Right atrium auricular region (tissue), 2 donors: ENCODE measurements around the gene VPS18. TPM values are rescaled to one million over a fixed set of nuclear protein-coding genes. Genes with fewer than 3 reads are reported as not detected.

ENCODE experiments used
- DNase-seq: peaks from one replicate; pipeline ENCODE4 v3.0.0-alpha.2; 2019; ENCODE audit warnings: low spot score
- H3K27ac ChIP-seq, 2 donors: fragments of 200-600 bp; sonication (generic); 1 replicate in 1 of 2; 2 replicates in 1 of 2; pipeline ENCODE4 v1.5.1; 2016 to 2019
- H3K27me3 ChIP-seq, 2 donors: fragments of 200-600 bp; sonication (generic); one replicate each; pipeline versions ENCODE4 v1.5.1 to v1.6.0; 2017 to 2019
- H3K36me3 ChIP-seq: fragments of 200-600 bp; sonication (generic); one replicate; pipeline ENCODE4 v1.5.1; 2016
- H3K4me1 ChIP-seq, 2 donors: fragments of 200-600 bp; sonication (generic); one replicate each; pipeline versions ENCODE4 v1.5.1 to v1.6.0; 2017 to 2019
- H3K4me3 ChIP-seq, 2 donors: fragments of 200-600 bp; sonication (generic); 1 replicate in 1 of 2; 2 replicates in 1 of 2; pipeline ENCODE4 v1.5.1; 2017 to 2019; ENCODE audit warnings: mild to moderate bottlenecking in 1 of 2, moderate library complexity in 1 of 2
- H3K9me3 ChIP-seq, 2 donors: fragments of 200-600 bp; sonication (generic); one replicate each; pipeline ENCODE4 v1.5.1; 2019
- total RNA-seq, 2 donors: library from RNA; depleted of rRNA; stranded (reverse); fragments of >200 nt; gene quantifications; one replicate each; pipeline ENCODE4 v1.1.0, GENCODE V29; 2016
- TF ChIP-seq, protein P1 (sequence below), 2 donors: fragments of 200-600 bp; sonication (generic); IDR thresholded peaks; one replicate each; pipeline ENCODE4 v1.5.1; 2019; ENCODE audit warnings: antibody characterized with exemption in 2 of 2

The VPS18 gene
- total RNA-seq, 2 donors from 2014 or later = 18.1 to 26.1 TPM

DNA sequence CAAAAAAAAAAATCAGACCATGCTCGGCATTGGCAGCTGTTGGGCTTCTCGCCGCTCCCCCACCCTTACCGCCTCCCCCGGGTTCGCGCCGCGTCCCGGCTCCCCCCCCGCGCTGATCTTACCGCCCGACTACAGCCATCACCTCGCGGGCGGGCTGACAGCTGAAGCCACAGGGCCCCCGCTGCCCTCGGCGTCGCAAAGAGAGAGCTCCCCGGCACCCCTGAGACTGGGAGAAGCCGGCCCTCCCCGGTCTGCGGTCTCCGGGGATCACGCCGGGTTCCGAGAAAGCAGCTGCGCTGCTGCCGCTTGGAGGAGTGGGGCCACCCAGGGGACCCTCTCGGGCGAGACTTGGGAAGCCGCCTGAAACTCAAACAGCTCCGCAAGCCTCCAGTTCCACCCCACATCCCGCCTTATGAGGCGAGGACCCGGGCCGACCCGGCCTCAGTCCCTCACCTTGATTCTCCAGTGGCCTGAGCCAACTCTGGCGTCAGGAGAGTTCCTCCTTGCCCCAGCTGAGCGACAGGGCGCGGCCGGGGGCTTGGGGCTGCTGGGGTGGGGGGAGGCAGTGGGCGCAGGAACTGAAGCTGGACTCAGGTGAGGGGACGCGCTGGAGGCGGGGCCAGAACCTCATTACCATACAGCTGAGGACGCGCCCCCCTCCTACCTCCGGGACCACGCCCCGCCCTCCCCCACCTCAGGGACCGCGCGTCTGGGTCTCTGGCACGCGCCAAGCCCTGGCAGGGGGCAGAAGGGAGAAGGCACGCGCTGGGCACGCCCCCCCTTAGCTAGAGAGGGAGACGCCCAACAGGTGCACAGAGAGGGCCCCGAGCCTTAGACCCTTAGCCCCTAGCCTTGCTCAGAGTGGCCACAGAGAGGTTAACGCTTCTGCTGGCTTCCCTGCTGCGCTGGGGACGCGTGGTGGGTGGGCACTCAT lies 33.9 kb downstream of the VPS18 start:
- DNase-seq = no peak
- peak overlapping the region; percentile 47 to 64 for H3K4me3 ChIP-seq
- H3K9me3 ChIP-seq = no peaks in the 10 kb centered on the region
- TF ChIP-seq, protein P1, sequence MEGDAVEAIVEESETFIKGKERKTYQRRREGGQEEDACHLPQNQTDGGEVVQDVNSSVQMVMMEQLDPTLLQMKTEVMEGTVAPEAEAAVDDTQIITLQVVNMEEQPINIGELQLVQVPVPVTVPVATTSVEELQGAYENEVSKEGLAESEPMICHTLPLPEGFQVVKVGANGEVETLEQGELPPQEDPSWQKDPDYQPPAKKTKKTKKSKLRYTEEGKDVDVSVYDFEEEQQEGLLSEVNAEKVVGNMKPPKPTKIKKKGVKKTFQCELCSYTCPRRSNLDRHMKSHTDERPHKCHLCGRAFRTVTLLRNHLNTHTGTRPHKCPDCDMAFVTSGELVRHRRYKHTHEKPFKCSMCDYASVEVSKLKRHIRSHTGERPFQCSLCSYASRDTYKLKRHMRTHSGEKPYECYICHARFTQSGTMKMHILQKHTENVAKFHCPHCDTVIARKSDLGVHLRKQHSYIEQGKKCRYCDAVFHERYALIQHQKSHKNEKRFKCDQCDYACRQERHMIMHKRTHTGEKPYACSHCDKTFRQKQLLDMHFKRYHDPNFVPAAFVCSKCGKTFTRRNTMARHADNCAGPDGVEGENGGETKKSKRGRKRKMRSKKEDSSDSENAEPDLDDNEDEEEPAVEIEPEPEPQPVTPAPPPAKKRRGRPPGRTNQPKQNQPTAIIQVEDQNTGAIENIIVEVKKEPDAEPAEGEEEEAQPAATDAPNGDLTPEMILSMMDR (IDR thresholded peaks at IDR 0.05) = no peak
- peak overlapping the region in 1 of 2 donors; percentile 62 for H3K27ac ChIP-seq
- H3K36me3 ChIP-seq = no peaks in the 10 kb centered on the region
- peaks cover 13 to 18% of the 10 kb centered on the region in 2 donors for H3K27me3 ChIP-seq
- H3K4me1 ChIP-seq = peaks cover 0 to 72% of the 10 kb centered on the region in 2 donors

DNA sequence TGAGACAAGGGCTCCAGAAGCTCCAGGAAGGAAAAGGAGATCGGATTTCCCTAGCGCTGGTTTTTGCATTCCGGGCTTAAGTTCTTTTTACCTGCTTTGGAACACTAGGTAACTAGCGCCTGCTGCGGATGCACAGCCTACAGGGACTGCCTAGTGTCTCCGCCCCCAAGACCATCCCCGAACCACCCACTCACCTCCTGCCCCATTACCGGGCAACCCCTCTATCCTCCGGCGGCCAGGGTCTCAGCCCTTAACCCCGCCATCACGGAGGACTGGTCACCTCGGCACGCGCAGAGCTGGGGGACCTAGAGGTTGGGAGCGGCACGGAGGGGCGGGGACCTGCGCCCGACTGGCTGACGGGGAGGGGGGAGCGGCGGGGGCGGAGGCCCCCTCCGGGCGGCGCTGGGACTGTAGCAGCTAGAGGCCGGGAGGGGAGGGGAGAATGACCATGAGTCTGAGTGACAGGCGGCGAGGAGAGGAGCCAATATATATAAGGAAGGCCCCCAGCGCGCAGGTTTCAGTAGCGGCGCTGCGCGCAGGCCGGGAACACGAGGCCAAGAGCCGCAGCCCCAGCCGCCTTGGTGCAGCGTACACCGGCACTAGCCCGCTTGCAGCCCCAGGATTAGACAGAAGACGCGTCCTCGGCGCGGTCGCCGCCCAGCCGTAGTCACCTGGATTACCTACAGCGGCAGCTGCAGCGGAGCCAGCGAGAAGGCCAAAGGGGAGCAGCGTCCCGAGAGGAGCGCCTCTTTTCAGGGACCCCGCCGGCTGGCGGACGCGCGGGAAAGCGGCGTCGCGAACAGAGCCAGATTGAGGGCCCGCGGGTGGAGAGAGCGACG lies 34.8 kb downstream of the VPS18 start, which contains the start of gene DLL4:
Gene DLL4, plus strand, starts transcription at position 520 of the 839 bp plus-strand sequence. CDS start 329 bp downstream, outside the sequence.
- peaks cover 13 to 18% of the 10 kb centered on the region in 2 donors for H3K27me3 ChIP-seq
- no peaks in the 10 kb centered on the region for H3K36me3 ChIP-seq
- TF ChIP-seq, protein P1 (IDR thresholded peaks at IDR 0.05) = no peak
- H3K4me1 ChIP-seq = peaks cover 0 to 73% of the 10 kb centered on the region in 2 donors
- peak within 1 kb of the TSS; percentile 44 to 62 for H3K27ac ChIP-seq
- DNase-seq = peak; percentile 67
- H3K4me3 ChIP-seq = peak within 1 kb of the TSS; percentile 47 to 64
- no peaks in the 10 kb centered on the region for H3K9me3 ChIP-seq

DNA sequence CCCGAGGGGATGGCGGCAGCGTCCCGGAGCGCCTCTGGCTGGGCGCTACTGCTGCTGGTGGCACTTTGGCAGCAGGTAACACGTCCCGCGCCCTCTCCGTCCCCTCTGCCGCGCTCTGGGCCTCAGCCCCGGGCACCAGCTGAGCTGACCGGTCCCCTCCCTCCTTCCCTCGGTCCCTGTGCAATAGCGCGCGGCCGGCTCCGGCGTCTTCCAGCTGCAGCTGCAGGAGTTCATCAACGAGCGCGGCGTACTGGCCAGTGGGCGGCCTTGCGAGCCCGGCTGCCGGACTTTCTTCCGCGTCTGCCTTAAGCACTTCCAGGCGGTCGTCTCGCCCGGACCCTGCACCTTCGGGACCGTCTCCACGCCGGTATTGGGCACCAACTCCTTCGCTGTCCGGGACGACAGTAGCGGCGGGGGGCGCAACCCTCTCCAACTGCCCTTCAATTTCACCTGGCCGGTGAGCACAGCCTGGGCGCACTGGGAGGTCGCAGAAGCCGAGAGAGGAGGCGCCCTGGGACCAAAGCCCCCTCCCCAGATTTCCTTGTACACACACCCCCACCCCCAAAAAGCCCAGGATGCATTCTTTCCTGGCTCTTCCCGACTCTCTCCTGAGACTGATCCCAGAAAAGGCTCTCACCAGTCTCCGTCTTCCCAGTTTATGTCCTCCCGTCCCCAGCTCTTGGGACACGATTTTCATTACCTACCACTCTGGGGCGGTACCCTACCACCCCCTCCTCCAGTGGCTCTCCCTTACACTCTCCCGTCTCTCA lies 35.6 kb downstream of the VPS18 start:
- H3K27ac ChIP-seq = peak overlapping the region; percentile 44 to 62
- peak overlapping the region; percentile 47 to 64 for H3K4me3 ChIP-seq
- no peak for DNase-seq
- peaks cover 13 to 18% of the 10 kb centered on the region in 2 donors for H3K27me3 ChIP-seq
- no peaks in the 10 kb centered on the region for H3K9me3 ChIP-seq
- H3K4me1 ChIP-seq = peaks cover 0 to 78% of the 10 kb centered on the region in 2 donors
- no peaks in the 10 kb centered on the region for H3K36me3 ChIP-seq
- TF ChIP-seq, protein P1 (IDR thresholded peaks at IDR 0.05) = no peak

GRCh38 chr15:40930430-40931299 lies 36.4 kb downstream of the VPS18 start:
- H3K4me3 ChIP-seq = peak overlapping the region; percentile 47 to 64
- no peak for DNase-seq
- peak overlapping the region; percentile 44 to 62 for H3K27ac ChIP-seq
- H3K4me1 ChIP-seq = peaks cover 0 to 82% of the 10 kb centered on the region in 2 donors
- H3K9me3 ChIP-seq = no peaks in the 10 kb centered on the region
- H3K36me3 ChIP-seq = no peaks in the 10 kb centered on the region
- H3K27me3 ChIP-seq = peaks cover 13 to 18% of the 10 kb centered on the region in 2 donors
- TF ChIP-seq, protein P1 (IDR thresholded peaks at IDR 0.05) = peak; percentile 45 to 67
